Adrenal gland (tissue), 5 donors: ENCODE results near the gene FMN1.

ENCODE experiments used
- CTCF ChIP-seq, 6 experiments: fragments of 450-650 bp in 4 of 6; fragments of 200-600 bp in 2 of 6; sonication (generic) in 1 of 6; IDR thresholded peaks; 1 replicate in 5 of 6; 2 replicates in 1 of 6; pipeline versions ENCODE4 v1.5.1 to v1.8.0; 2016 to 2021; ENCODE audit warnings: antibody characterized with exemption in 6 of 6, mild to moderate bottlenecking in 2 of 6, moderate library complexity in 1 of 6
- POLR2A ChIP-seq, 2 donors: fragments of 450-650 bp; IDR thresholded peaks; one replicate each; pipeline ENCODE4 v1.6.1; 2017; ENCODE audit warnings: antibody characterized with exemption in 2 of 2, mild to moderate bottlenecking in 2 of 2, moderate library complexity in 1 of 2
- donor health status: DM: no; HTN: no; CAD: no.

GRCh38 chr15:33022629-33023028 lies 171.9 kb downstream of the FMN1 start:
- TF ChIP-seq CTCF (IDR thresholded peaks at IDR 0.05) (no peak), POLR2A (IDR thresholded peaks at IDR 0.05) (no peak)
